Aorta (tissue), 5 donors: ENCODE results near the gene EDEM2. TPM values are rescaled to one million over a fixed set of nuclear protein-coding genes. Genes with fewer than 3 reads are reported as not detected.
"Not testable (repeated sequence)": the region's sequence is repeated elsewhere in the genome, so short reads cannot be mapped to it uniquely, and the experiment has no call there.

Experiments used
- ATAC-seq: fragments of 200-7000 bp; cut with Tn5 transposase; one replicate; pipeline ENCODE4 v1.9.1; 2022; ENCODE audit warnings: moderate library complexity; ENCODE audit not compliant: low FRiP score
- DNase-seq, 2 donors: peaks; one replicate each; pipeline ENCODE4 v3.0.0-alpha.2; 2020
- H3K27ac ChIP-seq, 2 donors: one replicate each; pipeline ENCODE4 v1.5.1; 2013; ENCODE audit warnings: low read length in 2 of 2, mild to moderate bottlenecking in 2 of 2, moderate library complexity in 2 of 2, control low read depth in 1 of 2, inconsistent platforms in 1 of 2, low read depth in 1 of 2
- H3K27me3 ChIP-seq, 2 donors: one replicate each; pipeline ENCODE4 v1.6.1; 2013; ENCODE audit warnings: control low read depth in 1 of 2, low read length in 1 of 2, mild to moderate bottlenecking in 1 of 2, moderate library complexity in 1 of 2; ENCODE audit not compliant: insufficient read depth in 2 of 2, control insufficient read depth in 1 of 2
- H3K36me3 ChIP-seq, 2 donors: one replicate each; pipeline ENCODE4 v1.6.1; 2013; ENCODE audit warnings: control low read depth in 1 of 2, low read length in 1 of 2, mild to moderate bottlenecking in 1 of 2; ENCODE audit not compliant: insufficient read depth in 2 of 2, control insufficient read depth in 1 of 2
- H3K4me1 ChIP-seq, 2 donors: one replicate each; pipeline ENCODE4 v1.6.1; 2013; ENCODE audit warnings: low read length in 2 of 2, control low read depth in 1 of 2, mild to moderate bottlenecking in 1 of 2, moderate library complexity in 1 of 2; ENCODE audit not compliant: insufficient read depth in 2 of 2, control insufficient read depth in 1 of 2
- H3K4me3 ChIP-seq, 2 donors: one replicate each; pipeline ENCODE4 v1.5.1; 2013; ENCODE audit warnings: low read length in 2 of 2, control low read depth in 1 of 2, mild to moderate bottlenecking in 1 of 2
- H3K9me3 ChIP-seq: one replicate; pipeline ENCODE4 v1.6.1; 2013; ENCODE audit warnings: mild to moderate bottlenecking, low read length; ENCODE audit not compliant: control insufficient read depth
- WGBS, 2 donors: extraction: QIAGEN DNeasy Blood & Tissue Kit; methylation state at CpG; one replicate each; pipeline ENCODE4 v1.1.7; 2013; 5-methylcytosine and 5-hydroxymethylcytosine counted together
- intact Hi-C, 2 donors: fragments of 100-400 bp; cut with DNase I; formaldehyde crosslinking; loops; one replicate each; pipeline versions ENCODE4 v1.14.2 to v1.15.0; 2022
- polyA plus RNA-seq, 2 donors: library from polyadenylated mRNA; stranded (reverse); fragments of 200-250 nt; gene quantifications; one replicate each; pipeline ENCODE4 v1.2.3, GENCODE V29; 2013
- total RNA-seq, 2 donors: library from RNA; stranded (reverse); fragmentation: NEBNext Ultra II Directional; extraction: Animal tissue kit (Norgen Biotek cat#: 25700); gene quantifications; one replicate each; pipeline ENCODE4 v1.2.1, GENCODE V29; 2021
- donor health status: healthy with polysubstance abuse.
- donor health status: Bipolar disorder and iron deficiency.
- donor health status: DM: no; HTN: no; CAD: no.
- donor health status: DM: no; HTN: no; CAD: no.
- donor health status: DM: yes; HTN: yes; CAD: no.

The EDEM2 gene
- total and polyA plus RNA-seq, 4 donors: 11.0 to 32.1 (median 22.5) TPM

GRCh38 chr20:35171753-35172433, 24.8 kb upstream of the EDEM2 start, which contains the start of gene PROCR:
Gene PROCR (plus strand): TSS chr20:35172072. CDS start chr20:35172155, 83 bp downstream.
- Histone ChIP-seq H3K27me3 (no peaks in the 10 kb centered on the region), H3K4me1 (no peaks in the 10 kb centered on the region), H3K4me3 (peak within 1 kb of the TSS in 1 of 2 donors; percentile 24), H3K27ac (no peak within 1 kb of the TSS), H3K9me3 (no peaks in the 10 kb centered on the region), H3K36me3 (no peaks in the 10 kb centered on the region)
- intact Hi-C loops: no loop called here
- ATAC-seq: peak; percentile 90
- peak; percentile 92 to 93 for DNase-seq
- 0 to 1% methylated on average over 15 to 16 of the region's 16 CpGs for WGBS, 2 donors

GRCh38 chr20:35171438-35171752, 24.3 kb upstream of the EDEM2 start:
- Histone ChIP-seq H3K36me3 (no peaks in the 10 kb centered on the region), H3K27ac (no peak overlapping the region), H3K4me1 (no peaks in the 10 kb centered on the region), H3K9me3 (no peaks in the 10 kb centered on the region), H3K27me3 (no peaks in the 10 kb centered on the region), H3K4me3 (no peak overlapping the region)
- intact Hi-C loops: no loop called here
- DNase-seq (no peak), ATAC-seq (no peak)
- WGBS, 2 donors: 39 to 40% methylated on average over 1 of the region's 1 CpG

GRCh38 chr20:35168701-35169409, 21.7 kb upstream of the EDEM2 start:
- H3K4me1 ChIP-seq, H3K4me3 ChIP-seq, H3K9me3 ChIP-seq, H3K27me3 ChIP-seq, DNase-seq, intact Hi-C loops, H3K36me3 ChIP-seq, ATAC-seq, H3K27ac ChIP-seq: not testable (repeated sequence)
- 58 to 76% methylated on average over 4 of the region's 4 CpGs for WGBS, 2 donors

GRCh38 chr20:35167787-35168186, 20.7 kb upstream of the EDEM2 start:
- intact Hi-C loops: no loop called here

DNA sequence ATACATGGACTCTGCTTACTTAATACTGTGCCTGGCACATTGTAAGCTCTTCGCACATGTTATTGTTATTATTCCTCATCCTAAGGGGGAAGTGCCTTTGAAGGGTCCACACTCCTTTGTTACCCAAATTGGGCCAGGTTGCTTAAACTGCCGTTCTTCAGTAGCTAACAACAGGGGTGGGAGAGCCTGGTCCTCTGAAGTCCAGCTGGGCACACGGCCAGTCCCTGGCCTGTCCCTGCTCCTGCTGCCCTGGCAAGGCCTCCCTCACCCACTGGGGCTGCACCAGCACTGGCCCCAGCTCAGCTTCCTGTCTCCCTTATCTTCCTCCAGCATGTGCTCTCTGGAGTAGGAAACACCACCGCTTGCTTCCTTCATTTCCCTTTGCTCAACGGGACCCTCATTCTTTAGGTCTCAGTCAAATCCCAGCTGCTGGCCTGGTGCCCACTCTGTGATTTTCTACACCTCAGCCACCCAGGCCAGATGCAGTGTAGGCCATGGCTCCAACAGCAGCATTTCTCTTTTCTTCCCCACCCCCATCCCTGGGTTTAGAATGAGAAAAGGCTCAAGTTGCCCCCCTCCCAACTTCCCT, 19.2 kb upstream of the EDEM2 start:
- Histone ChIP-seq H3K4me3 (no peak overlapping the region), H3K27ac (no peak overlapping the region), H3K36me3 (no peaks in the 10 kb centered on the region), H3K27me3 (no peaks in the 10 kb centered on the region), H3K4me1 (no peaks in the 10 kb centered on the region), H3K9me3 (no peaks in the 10 kb centered on the region)
- intact Hi-C loops: no loop called here
- peak in 1 of 2 donors; percentile 69 for DNase-seq
- ATAC-seq: peak; percentile 83
- WGBS, 2 donors: 14 to 20% methylated on average over 5 of the region's 5 CpGs

More at GRCh38 chr20:35167787-35168186, 20.7 kb upstream of the EDEM2 start:
- no peak overlapping the region for H3K4me3 ChIP-seq
- H3K27me3 ChIP-seq: no peaks in the 10 kb centered on the region
- DNase-seq: no peak
- H3K9me3 ChIP-seq: no peaks in the 10 kb centered on the region
- 99 to 100% methylated on average over 1 of the region's 1 CpG for WGBS, 2 donors
- no peak overlapping the region for H3K27ac ChIP-seq
- no peaks in the 10 kb centered on the region for H3K4me1 ChIP-seq
- no peak for ATAC-seq
- no peaks in the 10 kb centered on the region for H3K36me3 ChIP-seq

- H3K9me3 ChIP-seq: no peaks in the 10 kb centered on the region
- H3K4me1 ChIP-seq: no peaks in the 10 kb centered on the region
- ATAC-seq: no peak
- no peaks in the 10 kb centered on the region for H3K36me3 ChIP-seq
- intact Hi-C loops: no loop called here
- WGBS, 2 donors: 89 to 92% methylated on average over 4 of the region's 4 CpGs
- DNase-seq: no peak
- H3K27ac ChIP-seq: no peak overlapping the region
- H3K4me3 ChIP-seq: no peak overlapping the region
- no peaks in the 10 kb centered on the region for H3K27me3 ChIP-seq
Observed at GRCh38 chr20:35165221-35166185, 18.4 kb upstream of the EDEM2 start.

DNA sequence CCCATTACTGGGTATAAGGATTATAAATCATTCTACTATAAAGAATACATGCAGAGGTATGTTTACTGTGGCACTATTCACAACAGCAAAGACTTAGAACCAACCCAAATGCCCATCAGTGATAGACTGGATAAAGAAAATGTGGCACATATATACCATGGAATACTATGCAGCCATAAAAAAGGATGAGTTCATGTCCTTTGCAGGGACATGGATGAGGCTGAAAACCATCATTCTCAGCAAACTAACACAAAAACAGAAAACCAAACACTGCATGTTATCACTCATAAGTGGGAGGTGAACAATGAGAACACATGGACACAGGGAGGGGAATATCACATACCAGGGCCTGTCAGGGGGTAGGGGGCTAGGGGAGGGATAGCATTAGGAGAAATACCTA, 17.4 kb upstream of the EDEM2 start:
- H3K36me3 ChIP-seq, DNase-seq, ATAC-seq, H3K4me1 ChIP-seq, H3K4me3 ChIP-seq, H3K27ac ChIP-seq, H3K9me3 ChIP-seq, H3K27me3 ChIP-seq, intact Hi-C loops: not testable (repeated sequence)

DNA sequence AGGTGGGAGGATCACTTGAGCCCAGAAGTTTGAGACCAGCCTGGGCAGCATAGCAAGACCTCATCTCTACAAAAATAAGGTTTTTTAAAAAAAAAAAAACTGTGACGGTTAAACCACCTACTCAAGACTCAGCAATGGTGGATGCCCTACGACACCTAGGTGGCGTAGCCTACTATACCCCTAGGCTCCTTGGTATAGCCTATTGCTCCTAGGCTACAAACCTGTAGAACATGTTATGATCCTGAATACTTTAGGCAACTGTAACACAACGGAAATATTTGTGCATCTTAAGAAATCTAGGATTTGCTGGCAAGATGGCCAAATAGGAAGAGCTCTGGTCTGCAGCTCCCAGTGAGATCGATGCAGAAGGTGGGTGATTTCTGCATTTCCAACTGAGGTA, 13.2 kb upstream of the EDEM2 start:
- H3K27ac ChIP-seq, H3K36me3 ChIP-seq, H3K27me3 ChIP-seq, ATAC-seq, H3K9me3 ChIP-seq, intact Hi-C loops, H3K4me3 ChIP-seq, DNase-seq, H3K4me1 ChIP-seq: not testable (repeated sequence)
- 91 to 95% methylated on average over 5 of the region's 5 CpGs for WGBS, 2 donors
